Activated T-cell treated with anti-CD3 and anti-CD28 coated beads for 48 hours (primary cell): ENCODE results near the gene NAT9.

Experiments used
- DNase-seq: peaks from one replicate; pipeline ENCODE4 v3.0.0-alpha.2; 2020; ENCODE audit warnings: low read depth

Gene NAT9

DNA sequence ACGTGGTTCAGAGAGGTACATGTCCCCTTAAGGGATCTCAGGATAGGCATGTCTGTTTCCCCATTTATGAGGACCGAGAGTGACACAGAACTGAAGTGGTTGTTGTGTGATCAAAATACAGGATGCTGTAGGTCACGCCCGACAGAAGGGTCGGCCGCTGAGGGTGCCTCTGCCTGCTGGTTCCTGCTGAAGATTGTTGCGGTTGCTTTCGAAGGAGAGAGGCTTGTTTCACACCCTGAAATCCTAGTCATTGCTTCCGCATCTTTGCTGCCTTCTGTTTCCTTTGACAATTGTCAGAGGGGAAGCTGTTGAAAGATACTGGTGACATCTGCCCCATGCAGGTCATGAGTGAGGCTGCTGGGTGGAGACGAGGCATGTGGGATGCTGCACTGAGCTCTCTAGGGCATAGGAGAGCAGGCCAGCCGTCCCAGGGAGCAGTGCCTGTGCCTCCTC lies 3.8 kb upstream of the NAT9 start:
- DNase-seq, result peak; percentile 46

DNA sequence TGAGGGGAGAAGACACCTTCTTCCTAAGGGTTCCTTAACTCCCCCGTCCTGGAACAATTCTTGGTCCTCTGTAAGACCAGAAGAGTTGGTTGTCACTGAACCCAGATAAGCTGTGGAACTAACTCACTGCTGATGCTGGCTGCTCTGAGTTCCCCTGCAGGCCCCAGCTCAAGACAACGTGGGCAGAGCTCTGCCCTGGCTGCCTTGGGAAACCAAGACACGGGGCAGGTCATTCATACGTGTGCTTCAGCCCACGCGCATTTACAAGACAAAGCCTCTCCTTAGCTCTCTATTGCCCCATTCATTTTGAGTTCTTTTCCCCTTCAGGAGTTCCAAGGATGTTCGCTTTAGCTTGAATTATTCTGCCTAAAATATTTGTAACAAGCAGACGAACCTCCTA lies 3.4 kb upstream of the NAT9 start:
- no peak for DNase-seq

DNA sequence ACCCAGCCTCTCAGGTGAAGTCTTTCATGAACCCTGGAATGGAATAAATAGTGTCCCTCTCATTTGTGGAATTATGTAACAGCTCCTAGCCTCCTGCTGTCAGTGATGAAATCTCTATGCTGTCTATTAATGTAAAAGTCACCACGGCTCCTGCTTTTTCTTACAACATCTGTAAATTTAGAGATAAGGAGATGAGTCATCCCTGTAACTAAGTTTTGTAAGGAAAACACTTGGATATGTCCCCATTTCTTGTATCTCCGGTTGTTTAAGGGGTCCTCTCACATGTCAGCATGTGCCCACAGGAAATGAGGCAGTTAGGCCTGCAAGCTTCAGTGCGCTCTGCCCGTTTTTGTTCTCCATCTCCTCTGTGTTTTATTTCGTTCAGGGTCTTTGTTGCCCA lies 2.8 kb upstream of the NAT9 start:
- no peak for DNase-seq

DNA sequence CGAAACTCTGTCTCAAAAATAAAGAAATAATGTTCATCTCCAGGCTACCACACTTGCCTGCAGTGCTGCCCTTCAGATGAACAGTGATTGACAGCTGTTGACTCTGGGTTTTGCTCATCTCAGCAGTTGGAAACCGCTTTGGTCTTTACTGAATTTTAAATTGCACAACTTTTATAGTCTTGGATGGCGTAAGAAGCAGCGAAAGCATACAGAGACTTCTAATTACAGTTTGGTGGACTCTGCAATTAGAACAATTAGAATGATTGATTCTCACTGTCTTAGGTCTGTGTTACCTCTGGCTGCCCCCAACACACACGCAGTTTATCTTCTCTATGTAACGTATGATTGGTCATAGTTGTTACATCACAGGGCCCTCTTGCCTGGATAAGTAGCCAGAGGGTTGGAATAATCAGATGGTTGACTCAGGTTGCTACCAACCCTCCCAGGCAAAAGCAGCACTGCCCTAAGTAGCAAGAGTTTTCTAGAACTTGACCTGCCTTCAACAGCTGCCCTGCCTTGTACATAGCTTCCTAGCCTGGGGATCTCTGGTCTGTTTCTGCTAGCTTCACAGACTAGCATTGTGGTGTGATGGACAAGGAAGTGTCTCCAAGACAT lies 1.9 kb upstream of the NAT9 start:
- no peak for DNase-seq

DNA sequence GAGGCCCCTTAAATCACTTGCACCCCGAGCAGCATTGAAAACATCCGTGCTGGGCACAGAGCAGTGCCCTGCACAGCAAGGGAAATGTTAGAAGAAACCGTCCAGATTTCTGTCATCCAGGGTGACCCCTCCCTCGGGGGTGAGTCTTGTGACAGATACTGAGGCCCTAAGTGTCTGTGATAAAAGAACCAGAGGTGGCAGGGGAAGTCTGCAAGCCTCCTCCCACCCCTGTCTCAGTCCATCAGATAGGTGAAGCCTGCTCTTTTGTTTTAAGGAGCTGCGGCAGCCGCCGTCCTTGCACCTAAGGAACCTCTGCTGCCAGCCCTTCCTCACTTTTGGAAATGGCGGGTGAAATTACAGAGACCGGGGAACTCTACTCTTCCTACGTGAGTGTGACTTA lies 845 bp upstream of the NAT9 start:
- DNase-seq, result no peak

DNA sequence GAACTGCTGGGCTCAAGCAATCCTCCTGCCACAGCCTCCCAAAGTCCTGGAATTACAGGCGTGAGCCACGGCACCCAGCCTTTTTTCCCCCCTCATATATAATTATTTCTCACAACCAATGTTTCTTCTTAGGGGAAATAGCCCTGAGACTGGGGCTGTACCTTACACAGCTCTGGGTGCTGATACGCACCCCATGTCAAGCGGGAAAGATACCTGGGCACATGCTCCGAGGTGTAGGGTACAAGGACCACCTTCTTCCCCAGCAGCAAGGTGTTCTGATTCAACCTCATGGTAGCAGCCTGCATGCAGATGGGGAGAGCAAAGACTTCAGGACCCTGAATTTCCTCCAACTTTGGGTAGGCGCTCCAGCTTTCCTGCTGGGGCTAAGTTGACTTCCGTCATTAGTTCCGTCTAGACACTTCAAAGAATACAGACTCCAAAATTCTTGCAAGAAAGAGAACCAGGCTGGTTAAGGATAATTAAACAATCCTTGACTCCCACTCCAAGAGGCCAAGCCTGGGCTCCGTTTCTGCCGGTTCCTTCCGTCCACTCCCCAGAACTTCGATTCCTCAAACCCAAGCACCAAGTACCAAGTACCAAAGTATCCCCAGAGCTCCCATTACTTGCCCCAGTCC lies 619 bp downstream of the NAT9 start:
- no peak for DNase-seq

DNA sequence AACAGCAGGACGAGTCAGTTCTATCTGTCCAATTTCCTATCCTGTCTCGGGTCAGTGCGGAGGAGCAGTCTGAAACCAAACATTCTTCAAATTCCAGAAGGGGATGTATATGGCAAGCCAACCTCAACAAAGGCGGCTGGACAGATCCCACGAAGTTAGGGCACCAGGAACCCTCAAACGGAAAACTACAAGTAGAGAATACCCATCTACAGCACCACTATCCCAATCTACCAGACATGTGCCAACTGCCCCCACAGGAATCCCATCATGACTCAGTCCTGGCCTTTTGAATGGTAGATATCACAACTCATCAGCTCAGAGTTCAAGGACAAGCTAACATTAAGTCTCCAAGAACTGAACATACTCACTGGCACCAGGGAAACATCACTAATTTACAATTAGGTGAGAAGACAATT lies 2.3 kb downstream of the NAT9 start:
- DNase-seq, result no peak

DNA sequence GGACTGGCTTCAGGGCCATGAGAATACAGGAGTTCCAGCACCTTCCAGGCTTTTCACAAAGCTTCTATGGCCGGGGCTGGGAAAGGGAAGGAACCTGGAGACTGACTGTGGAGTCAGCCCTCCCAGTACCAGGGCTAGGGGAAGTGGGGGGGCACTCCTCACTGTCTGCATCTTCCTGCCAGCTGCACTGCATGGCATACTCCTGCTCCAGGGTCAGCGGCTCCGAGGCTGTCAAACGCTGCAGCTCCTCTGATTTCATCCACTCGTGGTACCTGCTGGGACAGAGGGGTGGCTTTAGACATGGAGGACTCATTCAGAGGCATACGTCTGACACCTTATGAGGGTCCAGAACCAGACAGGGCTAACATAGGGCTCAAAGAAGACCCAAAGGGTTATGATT lies 2.7 kb downstream of the NAT9 start:
- DNase-seq, result no peak

DNA sequence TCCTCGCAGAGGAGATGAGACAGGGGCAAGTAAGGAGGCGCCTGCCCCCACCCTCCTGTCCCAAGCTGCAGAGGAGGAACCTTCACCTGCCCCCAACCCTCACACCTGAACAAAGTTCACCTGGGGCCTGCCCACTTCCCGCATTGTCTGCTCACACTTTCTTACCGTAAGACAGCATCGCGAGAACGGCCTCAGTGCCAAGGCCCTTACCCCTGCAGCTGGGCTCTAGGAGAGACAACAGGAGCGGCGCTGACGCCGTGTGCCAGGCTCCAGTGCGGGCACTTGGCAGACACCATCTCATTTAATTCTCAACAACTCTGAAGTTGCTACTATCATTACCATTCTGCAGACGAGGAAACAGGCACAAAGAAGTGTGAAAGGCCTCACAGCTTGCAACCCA lies 4.1 kb downstream of the NAT9 start:
- DNase-seq, result no peak

DNA sequence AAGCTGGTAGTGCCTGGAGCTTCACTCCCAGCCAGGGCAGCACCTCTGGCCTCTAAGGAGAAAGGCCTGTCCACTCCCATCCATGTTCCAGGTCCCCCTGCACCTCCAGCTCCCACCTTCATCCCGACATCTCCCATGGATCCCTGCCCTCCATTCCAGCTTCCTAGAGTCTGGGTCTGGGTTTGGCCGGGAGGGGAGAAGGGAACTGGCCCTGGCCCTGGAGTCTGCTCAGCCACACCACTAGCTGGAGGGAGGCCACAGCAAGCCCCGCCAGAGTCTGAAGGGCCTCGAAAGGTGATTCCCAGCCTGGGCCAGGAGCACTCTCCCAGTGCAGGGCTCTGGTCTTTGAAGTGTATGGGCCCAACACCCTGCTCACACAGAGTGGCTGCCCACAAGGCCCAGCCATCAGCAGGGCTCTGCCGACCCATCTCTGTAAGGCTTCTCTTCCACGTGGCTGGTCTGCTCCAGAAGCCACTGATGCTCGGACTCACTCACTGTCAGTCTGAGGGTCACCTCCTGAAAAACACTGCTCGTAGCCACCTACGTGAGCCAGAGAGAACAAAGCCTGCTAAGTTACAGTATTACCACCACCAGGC lies 4.7 kb downstream of the NAT9 start:
- DNase-seq, result no peak

DNA sequence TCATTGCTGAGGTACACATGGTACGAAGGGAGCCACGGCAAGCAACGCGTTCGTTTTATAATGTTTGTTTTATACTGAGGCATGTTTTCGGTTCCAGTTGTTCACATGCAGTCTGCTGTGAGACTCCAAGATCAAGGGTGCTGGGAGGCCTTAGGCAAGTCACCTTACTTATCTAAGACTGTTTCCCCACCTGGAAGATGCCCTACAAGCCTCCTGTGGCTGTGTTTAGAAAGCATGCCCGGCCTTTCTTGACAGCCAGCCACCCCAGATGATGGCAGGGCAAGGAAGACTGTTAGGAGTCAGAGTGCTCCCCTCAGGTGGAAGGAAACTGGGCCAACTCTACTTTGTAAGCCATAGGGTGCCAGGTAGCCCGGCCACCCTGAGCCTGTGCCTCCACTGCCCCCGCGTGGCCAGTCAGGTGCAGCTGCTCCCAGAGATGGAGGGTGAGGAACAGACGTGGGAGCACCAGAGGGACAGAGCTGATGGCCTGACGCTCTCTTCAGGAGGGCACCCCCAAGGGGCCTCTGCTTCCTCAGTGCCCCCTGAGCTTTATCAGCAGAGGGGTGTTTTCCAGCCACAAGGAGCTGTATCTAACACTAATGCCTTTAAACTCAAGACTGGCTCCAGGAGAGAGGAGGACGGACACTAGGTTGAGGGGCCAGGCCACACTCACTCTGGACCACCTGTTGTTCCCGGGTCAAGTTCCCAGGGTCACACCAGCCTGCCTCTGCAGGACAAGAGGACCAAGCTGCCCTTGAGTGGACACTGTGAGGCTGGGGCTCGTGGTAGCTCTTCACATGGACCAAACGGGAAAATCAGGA lies 5.4 kb downstream of the NAT9 start:
- peak; percentile 56 for DNase-seq

DNA sequence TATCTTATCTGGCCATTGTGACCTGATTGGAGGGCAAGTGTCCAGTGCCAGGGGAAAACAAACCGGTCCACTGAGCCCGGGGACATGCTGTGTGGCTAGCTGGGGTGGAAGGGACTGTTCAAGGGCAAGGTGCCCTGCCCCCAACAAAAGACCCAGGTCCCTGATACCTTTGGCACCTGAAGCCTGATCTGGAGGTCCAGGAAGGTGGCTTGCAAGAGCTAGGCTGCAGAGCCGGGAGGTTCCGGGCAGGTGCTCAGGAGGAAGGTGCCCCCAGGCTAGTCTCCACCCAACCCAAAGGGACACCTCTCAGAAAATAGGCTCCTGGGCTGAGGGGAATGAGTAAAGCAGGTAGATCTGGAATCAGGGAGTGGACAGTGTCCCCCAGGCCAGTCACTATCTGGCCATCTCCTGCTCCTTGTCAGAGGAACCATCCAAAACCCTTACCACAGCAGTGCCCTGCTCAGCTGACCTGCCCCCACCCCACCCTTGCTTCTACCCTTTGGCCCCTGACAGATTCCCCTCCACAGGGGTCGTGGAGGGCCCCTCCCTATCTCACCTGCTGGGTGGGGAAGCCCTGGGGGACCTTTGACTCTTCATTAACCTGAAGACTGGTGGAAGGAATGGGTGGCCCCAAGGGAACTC lies 6.2 kb downstream of the NAT9 start:
- no peak for DNase-seq

DNA sequence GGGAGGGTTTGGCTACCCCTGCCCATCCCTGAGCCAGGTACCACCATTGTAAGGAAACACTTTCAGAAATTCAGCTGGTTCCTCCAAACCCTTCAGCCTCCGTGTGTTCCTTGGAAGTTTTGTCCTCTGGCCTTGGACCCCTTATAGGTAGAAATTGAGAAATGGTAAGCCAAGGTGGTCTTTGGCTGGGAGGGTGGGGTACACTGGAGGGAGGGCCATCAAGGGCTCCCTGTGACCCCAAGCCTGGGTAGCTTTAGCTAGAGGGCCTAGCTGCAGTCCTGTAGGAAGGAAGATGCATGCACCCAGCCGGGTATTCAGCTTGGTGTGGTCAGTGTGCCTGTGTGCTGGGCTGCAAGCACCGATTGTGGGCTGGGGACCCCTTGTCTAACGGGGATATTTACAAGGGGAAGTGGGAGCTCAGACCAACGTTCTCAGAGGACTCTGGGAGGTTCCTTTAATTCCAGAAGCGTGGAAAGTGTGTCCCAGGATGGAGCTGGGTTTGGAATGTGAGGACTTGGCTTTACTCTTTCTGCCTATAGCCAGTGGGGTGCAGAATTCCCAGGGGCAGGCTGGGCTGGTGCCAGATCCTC lies 6.8 kb downstream of the NAT9 start:
- DNase-seq, result no peak

DNA sequence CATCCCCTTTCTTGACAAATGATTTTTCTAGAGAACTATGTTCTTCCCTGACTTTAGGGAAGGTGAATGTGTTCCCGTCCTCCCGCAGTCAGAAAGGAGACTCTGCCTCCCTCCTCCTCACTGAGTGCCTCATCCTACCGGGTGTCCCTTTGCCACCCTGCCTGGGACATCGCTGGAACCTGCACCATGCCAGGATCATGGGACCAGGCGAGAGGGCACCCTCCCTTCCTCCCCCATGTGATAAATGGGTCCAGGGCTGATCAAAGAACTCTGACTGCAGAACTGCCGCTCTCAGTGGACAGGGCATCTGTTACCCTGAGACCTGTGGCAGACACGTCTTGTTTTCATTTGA lies 7.4 kb downstream of the NAT9 start:
- DNase-seq, result no peak

DNA sequence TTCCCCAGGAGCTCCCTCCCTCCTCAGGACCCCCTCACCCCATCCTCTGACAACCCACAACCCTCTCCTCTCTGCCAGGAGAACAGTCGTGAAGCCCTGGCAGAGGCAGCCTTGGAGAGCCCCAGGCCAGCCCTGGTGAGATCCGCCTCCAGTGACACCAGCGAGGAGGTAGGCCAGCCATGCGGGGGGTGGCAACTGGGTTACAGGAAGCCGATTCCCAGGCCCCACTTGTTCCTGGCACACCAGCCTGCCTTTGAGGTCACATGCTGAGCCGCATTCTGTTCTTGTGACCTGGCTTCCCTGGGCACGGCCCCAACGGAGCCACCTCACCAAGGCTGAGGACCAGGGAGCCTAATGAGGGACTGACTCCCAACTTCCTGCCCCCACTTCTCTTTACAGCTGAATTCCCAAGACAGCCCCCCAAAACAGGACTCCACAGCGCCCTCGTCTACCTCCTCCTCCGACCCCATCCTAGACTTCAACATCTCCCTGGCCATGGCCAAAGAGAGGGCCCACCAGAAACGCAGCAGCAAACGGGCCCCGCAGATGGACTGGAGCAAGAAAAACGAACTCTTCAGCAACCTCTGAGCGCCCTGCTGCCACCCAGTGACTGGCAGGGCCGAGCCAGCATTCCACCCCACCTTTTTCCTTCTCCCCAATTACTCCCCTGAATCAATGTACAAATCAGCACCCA lies 7.9 kb downstream of the NAT9 start:
- no peak for DNase-seq

DNA sequence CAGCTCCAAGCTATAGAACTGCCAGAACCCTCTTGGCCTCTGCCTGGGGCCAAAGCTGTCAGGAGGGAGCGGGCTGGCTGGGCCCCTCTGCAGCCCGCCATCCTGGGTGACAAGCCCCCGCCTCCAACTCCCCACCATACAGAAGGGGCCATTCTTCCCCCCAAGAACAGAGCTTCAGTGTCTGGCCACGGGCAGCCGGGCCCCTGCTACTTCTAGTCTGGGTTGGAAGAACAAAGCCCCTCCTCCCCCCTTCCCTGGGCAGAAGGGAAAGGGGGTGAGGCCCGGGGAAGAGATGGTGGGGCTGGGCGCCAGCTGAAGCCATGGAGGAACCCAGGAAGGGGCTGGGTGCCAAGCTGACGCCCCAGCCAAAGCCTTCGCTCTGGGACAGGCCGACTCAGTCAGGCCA lies 9.0 kb downstream of the NAT9 start:
- DNase-seq, result no peak

DNA sequence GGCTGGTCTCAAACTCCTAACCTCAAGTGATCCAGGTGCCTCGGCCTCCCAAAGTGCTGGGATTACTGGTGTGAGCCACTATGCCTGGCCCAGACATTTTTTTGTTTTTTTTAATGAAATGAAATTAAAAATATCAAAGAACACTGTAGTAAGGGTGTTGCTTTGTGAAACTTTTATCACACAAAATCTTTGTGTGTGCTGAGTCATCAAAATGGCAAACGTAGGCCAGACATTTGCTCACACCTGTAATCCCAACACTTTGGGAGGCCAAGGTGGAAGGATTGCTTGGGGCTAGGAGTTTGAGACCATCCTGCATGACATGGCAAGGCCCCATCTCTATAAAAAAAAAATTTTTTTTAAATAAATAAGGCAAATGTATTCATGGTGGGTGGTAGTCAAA lies 9.7 kb downstream of the NAT9 start:
- no peak for DNase-seq

DNA sequence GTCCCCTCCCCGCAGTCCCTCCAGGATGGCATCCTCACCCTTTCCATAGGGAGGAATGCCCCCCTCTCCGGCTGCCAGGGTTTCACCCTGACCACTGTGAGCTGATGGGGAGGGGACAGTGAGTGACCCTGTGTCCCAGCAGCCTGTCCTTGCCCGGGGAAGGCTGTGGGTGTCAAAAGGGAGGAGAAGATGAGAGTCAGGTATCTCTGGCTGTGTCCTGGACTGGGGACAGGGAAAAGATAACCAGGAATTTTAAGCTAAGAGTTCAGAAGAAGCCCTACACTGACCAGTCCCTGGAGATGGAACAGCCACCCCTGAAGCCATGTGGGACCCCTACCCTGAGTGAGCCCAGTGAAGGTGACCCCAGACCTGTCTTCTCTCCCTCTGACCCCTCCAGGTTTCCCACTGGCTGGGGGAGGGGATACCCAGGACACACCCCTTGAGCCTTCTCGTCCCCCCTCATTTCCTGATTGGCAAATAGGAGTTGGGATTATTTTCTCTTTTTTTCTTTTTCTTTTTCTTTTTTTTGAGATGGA lies 11.3 kb downstream of the NAT9 start:
- DNase-seq, result no peak

DNA sequence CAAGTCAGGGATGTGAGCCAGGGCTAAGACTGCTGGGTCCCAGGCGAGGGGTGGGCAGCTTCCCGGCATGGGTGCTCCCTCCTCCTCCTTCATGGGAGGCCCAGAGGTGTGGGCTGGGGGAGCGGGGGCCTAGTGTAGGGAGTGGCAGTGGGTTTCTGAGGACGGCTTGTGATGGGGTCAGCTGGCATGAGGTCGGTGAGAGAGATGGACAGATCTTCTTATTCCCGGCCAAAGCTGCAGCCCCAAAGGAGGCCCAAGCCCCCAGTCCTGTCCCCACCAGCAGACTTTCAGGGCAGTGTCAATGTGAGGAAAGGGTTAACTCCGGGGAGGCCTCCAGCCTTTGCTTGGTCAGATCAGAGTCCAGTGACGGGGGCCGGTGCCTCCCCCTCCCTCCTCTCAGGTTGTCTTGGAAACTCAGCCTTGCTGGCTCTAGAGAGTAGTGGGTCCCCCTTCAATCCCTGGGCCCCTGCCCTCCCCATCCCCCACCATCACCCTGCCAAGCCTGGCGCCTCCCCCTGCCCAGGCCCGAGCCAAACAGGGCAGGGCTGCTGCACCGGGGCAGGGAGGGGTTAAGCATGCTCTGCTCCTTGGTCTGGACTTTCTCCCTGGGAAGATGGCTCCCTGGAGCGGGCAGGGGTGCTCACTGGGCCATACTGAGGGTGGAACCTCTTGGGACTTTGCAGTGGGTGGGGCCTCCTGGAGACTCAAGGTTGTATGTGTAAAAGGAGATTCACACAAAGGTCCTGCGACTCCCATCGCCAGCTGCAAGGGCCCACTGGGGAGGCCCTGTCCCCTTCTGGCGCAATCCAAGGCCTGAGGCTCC lies 12.4 kb downstream of the NAT9 start:
- no peak for DNase-seq

DNA sequence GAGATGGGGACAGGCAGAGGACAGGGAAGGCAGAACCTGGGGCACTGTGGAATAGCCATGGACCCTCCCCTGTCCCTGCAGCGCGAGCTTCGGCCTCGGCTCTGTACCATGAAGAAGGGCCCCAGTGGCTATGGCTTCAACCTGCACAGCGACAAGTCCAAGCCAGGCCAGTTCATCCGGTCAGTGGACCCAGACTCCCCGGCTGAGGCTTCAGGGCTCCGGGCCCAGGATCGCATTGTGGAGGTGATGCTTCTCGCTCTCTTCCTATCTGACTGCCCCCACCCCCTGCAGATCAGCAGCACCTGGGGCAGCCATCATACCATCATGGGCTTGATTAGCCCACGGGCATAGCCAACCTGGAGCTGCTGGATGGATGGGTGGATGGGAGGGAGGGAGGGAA lies 14.2 kb downstream of the NAT9 start:
- DNase-seq, result no peak
